ENCODE results near the gene MGARP.
A peak's percentile ranks its signal among the peaks of the same experiment; 100 is the strongest.
"Not testable (repeated sequence)": the region's sequence is repeated elsewhere in the genome, so short reads cannot be mapped to it uniquely, and the experiment has no call there.

MGARP gene

DNA sequence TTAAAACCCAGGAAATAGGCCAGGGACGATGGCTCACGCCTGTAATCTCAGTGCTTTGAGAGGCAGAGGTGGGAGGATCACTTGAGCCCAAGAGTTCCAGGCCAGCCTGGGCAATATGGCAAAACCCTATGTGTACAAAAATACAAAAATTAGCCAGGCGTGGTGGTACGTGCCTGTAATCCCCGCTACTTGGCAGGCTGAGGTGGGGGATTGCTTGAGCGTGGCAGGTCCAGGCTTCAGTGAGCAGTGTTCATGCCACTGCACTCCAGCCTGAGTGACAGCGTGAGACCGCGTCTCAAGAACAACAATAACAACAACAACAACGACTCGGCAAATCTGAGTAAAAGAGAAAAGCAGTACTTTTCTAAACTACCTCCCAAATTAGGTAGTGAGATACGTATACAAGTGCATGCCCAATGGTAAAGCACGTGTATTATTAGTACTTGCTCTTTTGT, 35.2 kb upstream of the MGARP start:
- peaks cover 25% of the 10 kb centered on the region; the same call in 1 of the 2 replicates for H3F3A ChIP-seq (ENCODE audit: insufficient read depth)
- peak overlapping the region; percentile 35; the same call in 1 of the 2 replicates for H3K27ac ChIP-seq (ENCODE audit: low read depth, low read length)
- H3K9me3 ChIP-seq (ENCODE audit: insufficient read depth, low read length), result no peaks in the 10 kb centered on the region
- no peak overlapping the region for H2AFZ ChIP-seq (ENCODE audit: low read depth, low read length, severe bottlenecking)
- no peaks in the 10 kb centered on the region for H3K27me3 ChIP-seq (ENCODE audit: low read length)
- no peaks in the 10 kb centered on the region; the same call in 1 of the 2 replicates for H4K20me1 ChIP-seq (ENCODE audit: low read depth, low read length)
- peaks cover 7% of the 10 kb centered on the region for H3K36me3 ChIP-seq (ENCODE audit: low read length)
- no peaks in the 10 kb centered on the region for H3K9me2 ChIP-seq (replicated peaks; ENCODE audit: insufficient read depth, low read length)
- H3K4me2 ChIP-seq (ENCODE audit: low read depth, low read length, poor library complexity, severe bottlenecking), result peak overlapping the region; percentile 59
- H3K79me2 ChIP-seq (ENCODE audit: insufficient read depth, low read length), result peaks cover 98% of the 10 kb centered on the region
- H3K4me3 ChIP-seq (ENCODE audit: insufficient read depth, low read length, poor library complexity, severe bottlenecking), result no peak overlapping the region
- peak overlapping the region; percentile 16; the same call in 1 of the 2 replicates for H3K9ac ChIP-seq (ENCODE audit: low read length)
- no peak for TF ChIP-seq EZH2phosphoT487 (conservative IDR thresholded peaks at IDR 0.05; ENCODE audit: low read length)
- TF ChIP-seq, protein P1, sequence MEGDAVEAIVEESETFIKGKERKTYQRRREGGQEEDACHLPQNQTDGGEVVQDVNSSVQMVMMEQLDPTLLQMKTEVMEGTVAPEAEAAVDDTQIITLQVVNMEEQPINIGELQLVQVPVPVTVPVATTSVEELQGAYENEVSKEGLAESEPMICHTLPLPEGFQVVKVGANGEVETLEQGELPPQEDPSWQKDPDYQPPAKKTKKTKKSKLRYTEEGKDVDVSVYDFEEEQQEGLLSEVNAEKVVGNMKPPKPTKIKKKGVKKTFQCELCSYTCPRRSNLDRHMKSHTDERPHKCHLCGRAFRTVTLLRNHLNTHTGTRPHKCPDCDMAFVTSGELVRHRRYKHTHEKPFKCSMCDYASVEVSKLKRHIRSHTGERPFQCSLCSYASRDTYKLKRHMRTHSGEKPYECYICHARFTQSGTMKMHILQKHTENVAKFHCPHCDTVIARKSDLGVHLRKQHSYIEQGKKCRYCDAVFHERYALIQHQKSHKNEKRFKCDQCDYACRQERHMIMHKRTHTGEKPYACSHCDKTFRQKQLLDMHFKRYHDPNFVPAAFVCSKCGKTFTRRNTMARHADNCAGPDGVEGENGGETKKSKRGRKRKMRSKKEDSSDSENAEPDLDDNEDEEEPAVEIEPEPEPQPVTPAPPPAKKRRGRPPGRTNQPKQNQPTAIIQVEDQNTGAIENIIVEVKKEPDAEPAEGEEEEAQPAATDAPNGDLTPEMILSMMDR (IDR thresholded peaks at IDR 0.05; ENCODE audit: insufficient read depth, low read length, poor library complexity, severe bottlenecking), result no peak

DNA sequence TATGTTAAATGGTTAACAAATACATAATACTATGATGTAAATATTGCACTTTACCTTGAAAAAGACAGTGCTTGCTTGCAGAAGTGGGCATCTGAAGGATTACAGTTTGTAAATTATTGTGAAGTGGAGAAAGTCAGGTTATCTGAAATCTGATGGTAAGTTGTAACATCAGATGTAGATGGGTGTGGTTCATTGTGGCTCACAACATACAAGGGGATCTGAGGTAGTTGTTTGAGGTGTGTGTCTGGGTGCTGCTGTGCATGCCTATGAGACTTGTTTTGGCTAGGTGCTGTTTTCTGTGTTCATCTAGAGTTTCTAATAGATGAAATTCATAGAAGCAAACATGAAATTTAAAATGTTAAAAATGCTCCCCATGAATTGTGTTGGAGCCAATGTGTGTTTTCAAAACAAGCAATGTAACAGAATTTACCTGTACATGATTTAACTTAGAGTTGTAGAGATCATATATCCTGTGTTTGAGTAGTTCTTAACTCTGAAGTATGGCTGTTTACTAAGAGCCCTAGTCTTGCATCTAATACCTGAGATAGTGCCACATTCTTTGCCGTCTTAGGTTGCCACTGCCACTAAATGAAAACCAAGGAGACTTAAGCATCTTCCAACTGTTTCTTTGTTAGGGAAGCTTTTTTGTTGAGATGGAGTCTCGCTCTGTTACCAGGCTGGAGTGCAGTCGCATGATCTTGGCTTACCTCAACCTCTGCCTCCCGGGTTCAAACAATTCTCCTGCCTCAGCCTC, 34.2 kb upstream of the MGARP start:
- Histone ChIP-seq H3K4me3 (ENCODE audit: insufficient read depth, low read length, poor library complexity, severe bottlenecking) (no peak overlapping the region), H3K9me2 (replicated peaks; ENCODE audit: insufficient read depth, low read length) (no peaks in the 10 kb centered on the region), H3K79me2 (ENCODE audit: insufficient read depth, low read length) (peaks cover 97% of the 10 kb centered on the region), H3K27me3 (ENCODE audit: low read length) (no peaks in the 10 kb centered on the region), H3K9ac (ENCODE audit: low read length) (no peak overlapping the region), H3K27ac (ENCODE audit: low read depth, low read length) (peak overlapping the region; percentile 50), H3F3A (ENCODE audit: insufficient read depth) (peaks cover 25% of the 10 kb centered on the region; the same call in 1 of the 2 replicates), H3K4me2 (ENCODE audit: low read depth, low read length, poor library complexity, severe bottlenecking) (peak overlapping the region; percentile 10), H4K20me1 (ENCODE audit: low read depth, low read length) (no peaks in the 10 kb centered on the region; the same call in 1 of the 2 replicates), H3K36me3 (ENCODE audit: low read length) (peaks cover 7% of the 10 kb centered on the region), H3K9me3 (ENCODE audit: insufficient read depth, low read length) (no peaks in the 10 kb centered on the region), H2AFZ (ENCODE audit: low read depth, low read length, severe bottlenecking) (no peak overlapping the region)
- TF ChIP-seq, protein P1 (IDR thresholded peaks at IDR 0.05; ENCODE audit: insufficient read depth, low read length, poor library complexity, severe bottlenecking), result no peak
- no peak for TF ChIP-seq EZH2phosphoT487 (conservative IDR thresholded peaks at IDR 0.05; ENCODE audit: low read length)

DNA sequence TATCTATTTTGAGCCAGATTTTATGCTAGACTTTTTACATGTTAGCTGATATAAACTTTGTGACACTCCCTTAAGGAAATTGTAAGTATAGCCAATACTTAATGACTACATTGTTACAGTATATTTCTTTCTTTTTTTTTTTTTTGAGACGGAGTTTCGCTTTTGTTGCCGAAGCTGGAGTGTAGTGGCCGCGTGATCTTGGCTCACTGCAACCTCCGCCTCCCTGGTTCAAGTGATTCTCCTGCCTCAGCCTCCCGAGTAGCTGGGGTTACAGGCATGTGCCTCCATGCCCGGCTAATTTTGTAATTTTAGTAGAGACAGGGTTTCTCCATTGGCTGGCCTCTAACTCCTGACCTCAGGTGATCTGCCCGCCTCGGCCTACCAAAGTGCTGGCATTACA, 33.4 kb upstream of the MGARP start:
- H3K27me3 ChIP-seq (ENCODE audit: low read length); H3K4me3 ChIP-seq (ENCODE audit: insufficient read depth, low read length, poor library complexity, severe bottlenecking); H3K9me3 ChIP-seq (ENCODE audit: insufficient read depth, low read length); H3K36me3 ChIP-seq (ENCODE audit: low read length); H4K20me1 ChIP-seq (ENCODE audit: low read depth, low read length); H3K9ac ChIP-seq (ENCODE audit: low read length); H3K9me2 ChIP-seq (replicated peaks; ENCODE audit: insufficient read depth, low read length); H2AFZ ChIP-seq (ENCODE audit: low read depth, low read length, severe bottlenecking): not testable (repeated sequence)
- H3F3A ChIP-seq (ENCODE audit: insufficient read depth), result peaks cover 25% of the 10 kb centered on the region; the same call in 1 of the 2 replicates
- peaks cover 97% of the 10 kb centered on the region for H3K79me2 ChIP-seq (ENCODE audit: insufficient read depth, low read length)
- peak overlapping the region; percentile 26 for H3K4me2 ChIP-seq (ENCODE audit: low read depth, low read length, poor library complexity, severe bottlenecking)
- H3K27ac ChIP-seq (ENCODE audit: low read depth, low read length), result peak overlapping the region; percentile 74

Measured in SU-DHL-6 (cell line).